GM12878 (cell line): ENCODE data around the gene IRF8. TPM values are rescaled to one million over a fixed set of nuclear protein-coding genes. Genes with fewer than 3 reads are reported as not detected.

Source experiments
- ATAC-seq: fragments of 200-7000 bp; cut with Tn5 transposase; 3 replicates; pipeline ENCODE4 v1.9.1; 2020; ENCODE audit warnings: mild to moderate bottlenecking, moderate library complexity
- BruUV-seq: library from RNA; stranded (reverse); fragments of 400-500 nt; replicated peaks from 2 replicates; lab custom pipeline; 2021; lab: Mats Ljungman, UMichigan
- CTCF ChIA-PET: fragments of 300-600 bp; sonication (Branson Sonifier 250); formaldehyde crosslinking; extraction: SDS; loops from one replicate; lab custom pipeline; 2021; ENCODE audit warnings: inconsistent platforms; lab: Yijun Ruan, JAX
- POLR2A ChIA-PET: fragments of 350-600 bp; formaldehyde crosslinking; extraction: SDS; loops from one replicate; lab custom pipeline; 2021; ENCODE audit warnings: inconsistent platforms; lab: Charles Lee
- RAD21 ChIA-PET: fragments of 300-600 bp; sonication (Branson Sonifier 250); formaldehyde crosslinking; loops from one replicate; lab custom pipeline; 2023; ENCODE audit warnings: antibody characterized with exemption; ENCODE audit not compliant: unreplicated experiment; lab: Charles Lee
- SMC1A ChIA-PET: fragments of 300-600 bp; sonication (Branson Sonifier 250); formaldehyde crosslinking; loops from one replicate; lab custom pipeline; 2023; ENCODE audit not compliant: unreplicated experiment, uncharacterized antibody; lab: Charles Lee
- DNase-seq: peaks from one replicate; pipeline ENCODE4 v3.0.0-alpha.2; 2011; ENCODE audit warnings: low read depth, low spot score
- FAIRE-seq: peaks from 3 replicates; lab custom pipeline; 2011; peaks lifted over from hg19 to GRCh38; lab: Jason Lieb, UNC
- H2AFZ ChIP-seq: 2 replicates; pipeline ENCODE4 v1.6.0; 2011; ENCODE audit warnings: low read depth, low read length, control low read depth; ENCODE audit not compliant: control insufficient read depth
- H3K27ac ChIP-seq: 2 replicates; pipeline ENCODE4 v1.5.1; 2011; ENCODE audit warnings: control low read depth; ENCODE audit not compliant: control insufficient read depth, insufficient read depth
- H3K27me3 ChIP-seq, 2 experiments: replicated peaks in 1 of 2; 2 replicates each; pipeline versions ENCODE4 v1.6.0 to v1.6.1; 2011; ENCODE audit warnings: low read length in 1 of 2; ENCODE audit not compliant: control insufficient read depth in 2 of 2, insufficient read depth in 2 of 2
- H3K36me3 ChIP-seq, 2 experiments: 2 replicates each; pipeline ENCODE4 v1.5.1; 2011; ENCODE audit warnings: low read length in 1 of 2; ENCODE audit not compliant: control insufficient read depth in 2 of 2, insufficient read depth in 2 of 2
- H3K4me1 ChIP-seq: 2 replicates; pipeline ENCODE4 v1.6.1; 2011; ENCODE audit warnings: mild to moderate bottlenecking, low read length, moderate library complexity, mixed read lengths; ENCODE audit not compliant: control insufficient read depth, insufficient read depth
- H3K4me2 ChIP-seq: 2 replicates; pipeline ENCODE4 v1.6.0; 2011; ENCODE audit warnings: control low read depth; ENCODE audit not compliant: control insufficient read depth, insufficient read depth
- H3K4me3 ChIP-seq: fragments of 200-600 bp; sonication (generic); 2 replicates; pipeline ENCODE4 v1.5.1; 2016
- H3K79me2 ChIP-seq: 2 replicates; pipeline ENCODE4 v1.6.0; 2011; ENCODE audit warnings: low read length; ENCODE audit not compliant: control insufficient read depth, insufficient read depth
- H3K9ac ChIP-seq: 2 replicates; pipeline ENCODE4 v1.8.0; 2011; ENCODE audit warnings: low read length, control low read depth, mixed read lengths; ENCODE audit not compliant: control insufficient read depth, insufficient read depth
- H3K9me3 ChIP-seq: replicated peaks from 3 replicates; pipeline ENCODE4 v1.5.1; 2011; ENCODE audit warnings: mild to moderate bottlenecking, low read length; ENCODE audit not compliant: control insufficient read depth, insufficient read depth
- H4K20me1 ChIP-seq: 2 replicates; pipeline ENCODE4 v1.6.0; 2011; ENCODE audit not compliant: control insufficient read depth, insufficient read depth
- BCLAF1 ChIP-seq: fragments of 450-650 bp; IDR thresholded peaks from 2 replicates; pipeline ENCODE4 v1.6.1; 2017; ENCODE audit warnings: antibody characterized with exemption, mild to moderate bottlenecking, moderate library complexity
- CBFB ChIP-seq: IDR thresholded peaks from 2 replicates; pipeline ENCODE4 v1.6.1; 2016; ENCODE audit warnings: antibody characterized with exemption, low read depth
- EED ChIP-seq: sonication (generic); IDR thresholded peaks from 2 replicates; pipeline ENCODE4 v1.6.1; 2016; ENCODE audit warnings: antibody characterized with exemption, low read depth
- ESRRA ChIP-seq: IDR thresholded peaks from 2 replicates; pipeline ENCODE4 v1.6.1; 2012; ENCODE audit warnings: mild to moderate bottlenecking, low read length, improper control_type of control experiment
- KLF5 ChIP-seq: fragments of 450-650 bp; IDR thresholded peaks from 2 replicates; pipeline ENCODE4 v1.6.1; 2014; ENCODE audit warnings: mild to moderate bottlenecking; ENCODE audit not compliant: partially characterized antibody
- MEF2A ChIP-seq: IDR thresholded peaks from 2 replicates; pipeline ENCODE4 v1.6.1; 2011; ENCODE audit warnings: low read depth, mild to moderate bottlenecking, low read length, moderate library complexity; ENCODE audit not compliant: insufficient read depth
- MTA3 ChIP-seq: IDR thresholded peaks from 2 replicates; pipeline ENCODE4 v1.6.1; 2012; ENCODE audit warnings: low read length, inconsistent platforms, borderline replicate concordance
- NFXL1 ChIP-seq: fragments of 450-650 bp; IDR thresholded peaks from 2 replicates; pipeline ENCODE4 v1.6.1; 2017; ENCODE audit warnings: antibody characterized with exemption, mild to moderate bottlenecking, borderline replicate concordance
- YBX1 ChIP-seq: fragments of 450-650 bp; IDR thresholded peaks from 2 replicates; pipeline ENCODE4 v1.6.1; 2016; ENCODE audit warnings: antibody characterized with exemption
- WGBS: methylation state at CpG from one replicate; pipeline ENCODE4 v1.1.6; 2016; ENCODE audit warnings: low lambda C conversion rate; ENCODE audit not compliant: insufficient replicate concordance, insufficient coverage; ENCODE audit errors: missing lambda C conversion rate; 5-methylcytosine and 5-hydroxymethylcytosine counted together
- in situ Hi-C: fragments of 300-500 bp; cut with MboI; formaldehyde crosslinking; loops from 9 replicates; pipeline ENCODE4 v1.14.3; 2018; ENCODE audit warnings: mixed read lengths
- intact Hi-C: fragments of 100-400 bp; cut with micrococcal nuclease; formaldehyde crosslinking; loops from one replicate; pipeline ENCODE4 v1.14.2; 2022; ENCODE audit not compliant: unreplicated experiment
- polyA plus RNA-seq, 11 experiments: library from polyadenylated mRNA; depleted of rRNA in 4 of 11; unstranded in 6 of 11; stranded (reverse) in 5 of 11; fragments of >200 nt; fragmentation: Nextera tagmentation in 4 of 11; fragmentation: Illumina TruSeq in 1 of 11; extraction: Ambion mirVana in 4 of 11; extraction: Trizol in 1 of 11; gene quantifications; 1 replicate in 1 of 11; 2 replicates in 10 of 11; pipeline versions ENCODE4 v1.2.1 to v1.2.3, GENCODE V29; 2011 to 2016; ENCODE audit warnings: inconsistent platforms in 2 of 11, missing spikeins in 2 of 11, low read depth in 1 of 11
- total RNA-seq, 4 experiments: library from RNA; depleted of rRNA in 3 of 4; stranded (reverse); fragments of >200 nt in 3 of 4; fragmentation: Illumina TruSeq in 1 of 4; extraction: Trizol in 1 of 4; gene quantifications; 2 replicates each; pipeline versions ENCODE4 v1.2.1 to v1.2.3, GENCODE V29; 2013 to 2021

Gene IRF8
- total and polyA plus RNA-seq, 10 of the 15 experiments (the other 5 are each of a cell fraction or from before 2014, with no cell fraction given) = 17.1 to 237 (median 172) TPM

DNA sequence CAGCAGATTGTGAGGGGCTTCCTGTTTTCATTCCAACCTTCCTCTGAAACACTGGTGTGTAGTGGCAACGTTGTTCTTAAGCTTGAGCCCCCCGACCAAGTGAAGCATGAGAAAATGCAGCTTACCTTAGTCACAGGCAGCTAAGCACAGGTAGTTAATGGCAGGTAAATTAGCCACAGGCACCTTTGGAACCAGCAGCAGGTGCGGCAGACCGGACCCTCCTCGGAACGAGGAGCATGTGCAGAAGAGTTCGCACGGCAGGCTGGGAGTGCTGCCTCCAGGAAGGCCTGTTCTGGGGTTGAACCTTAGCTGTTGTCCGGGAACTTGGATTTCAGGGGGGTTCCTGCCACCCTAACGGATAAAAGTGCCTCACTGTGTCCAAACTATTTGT lies 7.2 kb upstream of the IRF8 start:
- no peak for ATAC-seq
- Histone ChIP-seq H4K20me1 (no peaks in the 10 kb centered on the region), H3K4me1 (peaks cover 16% of the 10 kb centered on the region), H3K9ac (no peak overlapping the region), H3K27ac (no peak overlapping the region), H3K9me3 (no peaks in the 10 kb centered on the region), H2AFZ (no peak overlapping the region), H3K4me2 (no peak overlapping the region), H3K27me3 (no peaks in the 10 kb centered on the region), H3K79me2 (no peaks in the 10 kb centered on the region), H3K36me3 (no peaks in the 10 kb centered on the region), H3K4me3 (no peak overlapping the region)
- no peak for DNase-seq
- ChIA-PET CTCF (interaction anchor here (1.1 to 14.0 kb wide), 5 partner anchors 11 to 95 kb away, joined by 3 to 295 read pairs (median 5); no protein-coding TSS in a partner anchor), RAD21 (interaction anchor here (1.4 to 16.0 kb wide), 6 partner anchors 9 to 124 kb away, joined by 4 to 211 read pairs (median 7); no protein-coding TSS in a partner anchor), SMC1A (interaction anchor here (0.6 to 14.8 kb wide), 7 partner anchors 9 to 117 kb away, joined by 3 to 187 read pairs (median 5); no protein-coding TSS in a partner anchor)
- no peak for FAIRE-seq
- WGBS = 72% methylated on average over 10 of the region's 10 CpGs
- in situ Hi-C loops = no loop called here
- no peak for TF ChIP-seq MTA3
- TF ChIP-seq ESRRA = no peak
- no peak for TF ChIP-seq YBX1
- TF ChIP-seq EED = no peak
- no peak for TF ChIP-seq NFXL1
- TF ChIP-seq MEF2A = no peak
- no peak for TF ChIP-seq CBFB
- no peak for TF ChIP-seq BCLAF1
- no peak for TF ChIP-seq KLF5
- TF ChIP-seq, all 136 proteins: peak for 0
- no TSS peak for BruUV-seq
- intact Hi-C loops = no loop called here
- POLR2A ChIA-PET = interaction anchor here (0.6 to 1.5 kb wide), 2 partner anchors 10 to 16 kb away, joined by 3 to 5 read pairs; no protein-coding TSS in a partner anchor
